ENCODE data around the gene RHOA. TPM values are rescaled to one million over a fixed set of nuclear protein-coding genes. Genes with fewer than 3 reads are reported as not detected.

The RHOA gene
- total RNA-seq, 1 experiment from 2014 or later: 497 TPM

- no peak for TF ChIP-seq YY1 (IDR thresholded peaks at IDR 0.05; ENCODE audit: extremely low read depth, insufficient replicate concordance, low read depth, low read length)
- no peak for TF ChIP-seq ZBTB33 (IDR thresholded peaks at IDR 0.05; ENCODE audit: extremely low read depth, insufficient replicate concordance, low read length)
- no peak for TF ChIP-seq ZFX (IDR thresholded peaks at IDR 0.05)
- no peak for TF ChIP-seq ZNF274 (IDR thresholded peaks at IDR 0.05; ENCODE audit: low read depth, low read length)
- TF ChIP-seq POLR2A (IDR thresholded peaks at IDR 0.05; ENCODE audit: borderline replicate concordance, extremely low read depth, insufficient read depth, insufficient read length): no peak
- no peak for TF ChIP-seq POLR2AphosphoS5 (IDR thresholded peaks at IDR 0.05; ENCODE audit: low read depth, low read length)
- no peak for TF ChIP-seq EGR1 (IDR thresholded peaks at IDR 0.05; ENCODE audit: low read depth)
These were observed 5.1 kb upstream of the RHOA start (continued) for GRCh38 chr3:49416867-49417266.

- H3K9me3 ChIP-seq (ENCODE audit: control insufficient read depth in 1 of 2, insufficient read depth in 1 of 2, low read depth in 1 of 2, low read length in 2 of 2): no peaks in the 10 kb centered on the region
- no peak for ATAC-seq
- H3K4me2 ChIP-seq (ENCODE audit: low read length): no peak overlapping the region
- ChIA-PET CTCF (interaction anchor here (0.8 to 1.3 kb wide), 3 partner anchors 33 to 256 kb away, joined by 3 to 12 read pairs (median 6); no protein-coding TSS in a partner anchor), POLR2A (interaction anchor here (1.3 kb wide), 1 partner anchor 13 kb away, joined by 4 read pairs; the partner anchor contains the start of gene NICN1), RAD21 (ENCODE audit: low non-redundant PET in 1 of 2, low total read pairs in 2 of 2, uncharacterized antibody in 2 of 2, unreplicated experiment in 2 of 2) (interaction anchor here (0.6 to 1.0 kb wide), 3 partner anchors 29 to 33 kb away, joined by 3 to 4 read pairs (median 4); no protein-coding TSS in a partner anchor)
- BruUV-seq (replicated peaks): no TSS peak
- peaks cover 0 to 17% of the 10 kb centered on the region in 2 experiments; a peak in 1 of 4 replicates for H3K36me3 ChIP-seq (ENCODE audit: control insufficient read depth in 1 of 2, insufficient read depth in 2 of 2, low read length in 2 of 2)
- peaks cover under 1% of the 10 kb centered on the region; the same call in 1 of the 2 replicates for H4K20me1 ChIP-seq (ENCODE audit: insufficient read depth)
- no peaks in the 10 kb centered on the region for H3K27me3 ChIP-seq (ENCODE audit: insufficient read depth, low read length)
- H3K4me3 ChIP-seq (replicated peaks in 1 of 2; ENCODE audit: low read depth in 1 of 2, low read length in 2 of 2): no peak overlapping the region
- no peak overlapping the region for H3K27ac ChIP-seq (ENCODE audit: low read depth, low read length)
- no peaks in the 10 kb centered on the region for H3K9me2 ChIP-seq (ENCODE audit: insufficient read depth)
- DNase-seq (ENCODE audit: low read depth, low spot score): no peak
- peaks cover 24% of the 10 kb centered on the region for H3K79me2 ChIP-seq (ENCODE audit: insufficient read depth, low read length)
- intact Hi-C loops (cut with micrococcal nuclease): loop anchor here (1.0 kb wide), 1 partner anchor 33 kb away; no protein-coding TSS in a partner anchor
- no peak overlapping the region for H3K9ac ChIP-seq (ENCODE audit: low read length)
- peaks cover 13 to 58% of the 10 kb centered on the region in 2 experiments for H3K4me1 ChIP-seq (ENCODE audit: control insufficient read depth in 1 of 2, insufficient read depth in 2 of 2, low read length in 2 of 2)
- TF ChIP-seq SRF (IDR thresholded peaks at IDR 0.05; ENCODE audit: low read depth) (no peak), CEBPB (IDR thresholded peaks at IDR 0.05; ENCODE audit: low read depth) (no peak), EZH2 (IDR thresholded peaks at IDR 0.05) (no peak), TCF7L2 (IDR thresholded peaks at IDR 0.05; ENCODE audit: borderline replicate concordance, extremely low read depth, insufficient read depth, insufficient read length) (no peak), JUND (IDR thresholded peaks at IDR 0.05) (no peak)
- no peak overlapping the region for H2AFZ ChIP-seq (ENCODE audit: low read depth, low read length, poor library complexity, severe bottlenecking)
These were observed 4.3 kb upstream of the RHOA start for GRCh38 chr3:49415931-49416601.
